Measurements from ENCODE around the gene TEKT5. TPM values are rescaled to one million over a fixed set of nuclear protein-coding genes. Genes with fewer than 3 reads are reported as not detected.
"Not testable (repeated sequence)": the region's sequence is repeated elsewhere in the genome, so short reads cannot be mapped to it uniquely, and the experiment has no call there.

TEKT5 gene
- total RNA-seq, 1 donor from 2014 or later: not detected

GRCh38 chr16:10641555-10641952, 53.2 kb downstream of the TEKT5 start:
- no peaks in the 10 kb centered on the region for H3K9me3 ChIP-seq (ENCODE audit: control insufficient read depth in 3 of 3, low read length in 3 of 3)
- H3K4me1 ChIP-seq (ENCODE audit: control insufficient read depth in 3 of 3, insufficient read depth in 3 of 3, low read length in 3 of 3): no peaks in the 10 kb centered on the region
- H3K4me3 ChIP-seq (ENCODE audit: low read length in 3 of 3): no peak overlapping the region
- no peaks in the 10 kb centered on the region for H3K27me3 ChIP-seq (ENCODE audit: control insufficient read depth in 3 of 3, insufficient read depth in 3 of 3, low read length in 3 of 3)
- no peak overlapping the region for H3K9ac ChIP-seq (ENCODE audit: low read depth in 1 of 3, low read length in 3 of 3)
- no peaks in the 10 kb centered on the region for H3K36me3 ChIP-seq (ENCODE audit: control insufficient read depth in 3 of 3, insufficient read depth in 3 of 3, low read length in 3 of 3)
- H3K27ac ChIP-seq (ENCODE audit: low read depth, low read length): no peak overlapping the region

DNA sequence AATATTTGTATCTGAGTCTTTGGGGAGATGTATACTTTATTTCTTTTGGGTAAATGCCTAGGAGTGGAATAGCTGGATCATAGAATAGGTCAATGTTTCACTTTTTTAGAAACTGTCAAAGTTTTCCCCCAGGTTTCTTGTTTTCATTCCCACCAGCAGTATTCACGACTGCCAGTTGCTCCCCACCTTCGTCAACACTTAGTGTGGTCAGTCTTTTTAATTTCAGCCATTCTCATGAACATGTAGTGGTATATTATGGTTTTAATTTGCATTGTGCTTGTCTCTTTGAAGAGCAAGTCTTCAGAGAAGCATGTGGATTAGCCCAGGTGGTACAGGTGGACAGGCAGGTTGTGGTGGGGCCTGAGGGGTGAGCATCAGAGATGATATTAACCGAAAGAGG, 53.8 kb downstream of the TEKT5 start:
- no peak overlapping the region for H3K27ac ChIP-seq (ENCODE audit: low read depth, low read length)
- H3K9ac ChIP-seq (ENCODE audit: low read depth in 1 of 3, low read length in 3 of 3): no peak overlapping the region
- H3K27me3 ChIP-seq (ENCODE audit: control insufficient read depth in 3 of 3, insufficient read depth in 3 of 3, low read length in 3 of 3): no peaks in the 10 kb centered on the region

GRCh38 chr16:10638101-10638500, 56.6 kb downstream of the TEKT5 start:
- Histone ChIP-seq H3K4me1 (ENCODE audit: control insufficient read depth in 3 of 3, insufficient read depth in 3 of 3, low read length in 3 of 3) (no peaks in the 10 kb centered on the region), H3K4me3 (ENCODE audit: low read length in 3 of 3) (no peak overlapping the region), H3K9ac (ENCODE audit: low read depth in 1 of 3, low read length in 3 of 3) (no peak overlapping the region), H3K27me3 (ENCODE audit: control insufficient read depth in 3 of 3, insufficient read depth in 3 of 3, low read length in 3 of 3) (no peaks in the 10 kb centered on the region), H3K36me3 (ENCODE audit: control insufficient read depth in 3 of 3, insufficient read depth in 3 of 3, low read length in 3 of 3) (no peaks in the 10 kb centered on the region), H3K9me3 (ENCODE audit: control insufficient read depth in 3 of 3, low read length in 3 of 3) (peaks cover 4 to 9% (median 4%) of the 10 kb centered on the region in 3 donors), H3K27ac (ENCODE audit: low read depth, low read length) (no peak overlapping the region)

More for the DNA sequence above, 53.8 kb downstream of the TEKT5 start:
- Histone ChIP-seq H3K4me3 (ENCODE audit: low read length in 3 of 3) (no peak overlapping the region), H3K9me3 (ENCODE audit: control insufficient read depth in 3 of 3, low read length in 3 of 3) (no peaks in the 10 kb centered on the region), H3K4me1 (ENCODE audit: control insufficient read depth in 3 of 3, insufficient read depth in 3 of 3, low read length in 3 of 3) (no peaks in the 10 kb centered on the region), H3K36me3 (ENCODE audit: control insufficient read depth in 3 of 3, insufficient read depth in 3 of 3, low read length in 3 of 3) (no peaks in the 10 kb centered on the region)

DNA sequence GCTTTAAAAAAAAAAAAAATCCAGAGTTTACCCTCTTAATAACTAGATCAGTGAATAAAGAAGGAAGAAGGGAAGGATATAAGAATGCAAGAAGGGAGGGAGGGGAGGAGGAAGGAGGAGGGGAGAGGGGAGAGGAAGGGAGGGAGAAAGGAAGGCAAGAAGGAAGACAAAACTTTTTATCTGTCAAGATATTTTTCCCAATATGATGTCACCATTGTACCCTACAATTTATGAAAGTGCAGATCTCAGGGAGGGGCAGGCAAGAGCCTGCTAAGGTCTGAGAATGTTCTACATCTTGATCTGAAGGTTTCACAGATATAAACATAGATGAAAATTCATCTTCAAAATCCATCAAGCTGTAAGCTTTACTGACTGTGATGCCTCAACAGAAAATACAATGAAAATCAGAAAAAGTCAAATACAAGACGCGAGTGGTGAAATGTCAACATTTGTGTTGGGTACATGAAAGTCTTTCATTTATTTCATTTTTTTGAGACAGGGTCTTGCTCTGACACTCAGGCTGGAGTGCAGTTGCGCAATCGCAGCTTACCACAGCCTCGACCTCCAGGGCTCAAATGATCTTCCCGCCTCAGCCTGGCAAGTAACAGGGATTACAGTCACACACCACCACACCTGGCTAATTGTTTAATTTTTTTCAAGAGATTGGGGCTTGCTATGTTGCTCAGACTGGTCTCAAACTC, 57.2 kb downstream of the TEKT5 start:
- Histone ChIP-seq H3K9ac (ENCODE audit: low read depth in 1 of 3, low read length in 3 of 3) (no peak overlapping the region), H3K9me3 (ENCODE audit: control insufficient read depth in 3 of 3, low read length in 3 of 3) (peaks cover 4 to 9% (median 4%) of the 10 kb centered on the region in 3 donors), H3K27ac (ENCODE audit: low read depth, low read length) (no peak overlapping the region), H3K4me3 (ENCODE audit: low read length in 3 of 3) (no peak overlapping the region), H3K27me3 (ENCODE audit: control insufficient read depth in 3 of 3, insufficient read depth in 3 of 3, low read length in 3 of 3) (no peaks in the 10 kb centered on the region), H3K36me3 (ENCODE audit: control insufficient read depth in 3 of 3, insufficient read depth in 3 of 3, low read length in 3 of 3) (no peaks in the 10 kb centered on the region), H3K4me1 (ENCODE audit: control insufficient read depth in 3 of 3, insufficient read depth in 3 of 3, low read length in 3 of 3) (no peaks in the 10 kb centered on the region)

- Histone ChIP-seq H3K27ac (ENCODE audit: low read depth, low read length) (no peak overlapping the region), H3K4me1 (ENCODE audit: control insufficient read depth in 3 of 3, insufficient read depth in 3 of 3, low read length in 3 of 3) (no peaks in the 10 kb centered on the region), H3K9me3 (ENCODE audit: control insufficient read depth in 3 of 3, low read length in 3 of 3) (peaks cover 4 to 9% (median 4%) of the 10 kb centered on the region in 3 donors), H3K9ac (ENCODE audit: low read depth in 1 of 3, low read length in 3 of 3) (no peak overlapping the region), H3K27me3 (ENCODE audit: control insufficient read depth in 3 of 3, insufficient read depth in 3 of 3, low read length in 3 of 3) (no peaks in the 10 kb centered on the region), H3K4me3 (ENCODE audit: low read length in 3 of 3) (no peak overlapping the region), H3K36me3 (ENCODE audit: control insufficient read depth in 3 of 3, insufficient read depth in 3 of 3, low read length in 3 of 3) (no peaks in the 10 kb centered on the region)
Observed at GRCh38 chr16:10635365-10636021, 59.2 kb downstream of the TEKT5 start.

GRCh38 chr16:10633429-10633828, 61.3 kb downstream of the TEKT5 start:
- H3K27me3 ChIP-seq (ENCODE audit: control insufficient read depth in 3 of 3, insufficient read depth in 3 of 3, low read length in 3 of 3); H3K4me1 ChIP-seq (ENCODE audit: control insufficient read depth in 3 of 3, insufficient read depth in 3 of 3, low read length in 3 of 3); H3K4me3 ChIP-seq (ENCODE audit: low read length in 3 of 3); H3K27ac ChIP-seq (ENCODE audit: low read depth, low read length); H3K9ac ChIP-seq (ENCODE audit: low read depth in 1 of 3, low read length in 3 of 3); H3K9me3 ChIP-seq (ENCODE audit: control insufficient read depth in 3 of 3, low read length in 3 of 3); H3K36me3 ChIP-seq (ENCODE audit: control insufficient read depth in 3 of 3, insufficient read depth in 3 of 3, low read length in 3 of 3): not testable (repeated sequence)

DNA sequence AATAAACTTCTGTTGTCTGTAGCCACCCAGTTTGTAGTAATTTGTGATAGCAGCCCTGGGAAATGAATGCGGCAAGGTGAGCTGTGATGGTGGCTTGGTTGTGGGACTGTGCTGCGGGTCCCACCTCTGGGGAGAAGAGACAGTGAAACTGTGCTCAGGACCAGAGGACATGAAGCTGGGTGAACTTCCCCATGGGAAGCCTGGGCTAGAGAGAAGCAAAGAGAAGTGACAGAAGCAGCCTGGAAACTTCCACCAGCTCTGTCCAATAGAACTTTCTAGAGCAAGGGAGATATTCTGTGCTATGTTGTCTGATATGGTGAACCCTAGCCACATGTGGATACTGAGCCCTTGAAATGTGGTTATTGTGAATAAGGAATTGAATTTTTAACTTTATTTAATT, 62.8 kb downstream of the TEKT5 start:
- Histone ChIP-seq H3K4me1 (ENCODE audit: control insufficient read depth in 3 of 3, insufficient read depth in 3 of 3, low read length in 3 of 3) (no peaks in the 10 kb centered on the region), H3K27ac (ENCODE audit: low read depth, low read length) (no peak overlapping the region), H3K9ac (ENCODE audit: low read depth in 1 of 3, low read length in 3 of 3) (no peak overlapping the region), H3K4me3 (ENCODE audit: low read length in 3 of 3) (no peak overlapping the region), H3K9me3 (ENCODE audit: control insufficient read depth in 3 of 3, low read length in 3 of 3) (peaks cover 4 to 9% (median 4%) of the 10 kb centered on the region in 3 donors), H3K36me3 (ENCODE audit: control insufficient read depth in 3 of 3, insufficient read depth in 3 of 3, low read length in 3 of 3) (no peaks in the 10 kb centered on the region), H3K27me3 (ENCODE audit: control insufficient read depth in 3 of 3, insufficient read depth in 3 of 3, low read length in 3 of 3) (no peaks in the 10 kb centered on the region)

DNA sequence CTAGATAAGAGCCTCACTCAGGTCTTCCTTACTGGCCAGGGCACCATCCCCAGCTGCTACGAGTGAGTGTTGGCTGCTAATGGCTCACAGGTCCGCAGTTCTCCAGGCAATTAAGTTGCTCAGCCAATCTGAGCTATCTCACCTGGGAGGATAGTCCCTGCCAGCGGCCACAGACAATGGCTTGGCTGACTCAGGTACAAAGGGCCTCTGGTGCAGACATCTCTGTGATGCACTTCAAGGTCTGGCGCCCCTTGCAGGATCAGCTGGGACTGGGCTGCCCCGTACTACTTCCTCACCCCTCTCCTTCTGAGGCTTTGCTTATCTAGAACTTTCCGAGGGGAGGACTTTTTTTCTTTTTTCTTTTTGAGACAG, 65.2 kb downstream of the TEKT5 start:
- Histone ChIP-seq H3K27ac (ENCODE audit: low read depth, low read length) (no peak overlapping the region), H3K9me3 (ENCODE audit: control insufficient read depth in 3 of 3, low read length in 3 of 3) (peaks cover under 1 to 5% (median under 1%) of the 10 kb centered on the region in 3 donors), H3K27me3 (ENCODE audit: control insufficient read depth in 3 of 3, insufficient read depth in 3 of 3, low read length in 3 of 3) (no peaks in the 10 kb centered on the region), H3K36me3 (ENCODE audit: control insufficient read depth in 3 of 3, insufficient read depth in 3 of 3, low read length in 3 of 3) (no peaks in the 10 kb centered on the region), H3K4me3 (ENCODE audit: low read length in 3 of 3) (no peak overlapping the region), H3K4me1 (ENCODE audit: control insufficient read depth in 3 of 3, insufficient read depth in 3 of 3, low read length in 3 of 3) (no peaks in the 10 kb centered on the region), H3K9ac (ENCODE audit: low read depth in 1 of 3, low read length in 3 of 3) (no peak overlapping the region)

- Histone ChIP-seq H3K9me3 (ENCODE audit: control insufficient read depth in 3 of 3, low read length in 3 of 3) (no peaks in the 10 kb centered on the region), H3K27ac (ENCODE audit: low read depth, low read length) (no peak overlapping the region), H3K4me1 (ENCODE audit: control insufficient read depth in 3 of 3, insufficient read depth in 3 of 3, low read length in 3 of 3) (no peaks in the 10 kb centered on the region), H3K4me3 (ENCODE audit: low read length in 3 of 3) (no peak overlapping the region), H3K27me3 (ENCODE audit: control insufficient read depth in 3 of 3, insufficient read depth in 3 of 3, low read length in 3 of 3) (no peaks in the 10 kb centered on the region), H3K9ac (ENCODE audit: low read depth in 1 of 3, low read length in 3 of 3) (no peak overlapping the region), H3K36me3 (ENCODE audit: control insufficient read depth in 3 of 3, insufficient read depth in 3 of 3, low read length in 3 of 3) (no peaks in the 10 kb centered on the region)
Observed at GRCh38 chr16:10625595-10626357, 69.0 kb downstream of the TEKT5 start.

- no peak overlapping the region for H3K4me3 ChIP-seq (ENCODE audit: low read length in 3 of 3)
- H3K4me1 ChIP-seq (ENCODE audit: control insufficient read depth in 3 of 3, insufficient read depth in 3 of 3, low read length in 3 of 3): peaks cover 0 to 5% (median 0%) of the 10 kb centered on the region in 3 donors
- no peaks in the 10 kb centered on the region for H3K36me3 ChIP-seq (ENCODE audit: control insufficient read depth in 3 of 3, insufficient read depth in 3 of 3, low read length in 3 of 3)
- H3K27me3 ChIP-seq (ENCODE audit: control insufficient read depth in 3 of 3, insufficient read depth in 3 of 3, low read length in 3 of 3): peaks cover 0 to 5% (median 4%) of the 10 kb centered on the region in 3 donors
- no peak overlapping the region for H3K27ac ChIP-seq (ENCODE audit: low read depth, low read length)
- no peaks in the 10 kb centered on the region for H3K9me3 ChIP-seq (ENCODE audit: control insufficient read depth in 3 of 3, low read length in 3 of 3)
- no peak overlapping the region for H3K9ac ChIP-seq (ENCODE audit: low read depth in 1 of 3, low read length in 3 of 3)
Observed at GRCh38 chr16:10624527-10624926, 70.2 kb downstream of the TEKT5 start.
